ENCODE results near the gene RACGAP1. TPM values are rescaled to one million over a fixed set of nuclear protein-coding genes. Genes with fewer than 3 reads are reported as not detected.

Gene RACGAP1
- total and polyA plus RNA-seq, 2 of the 8 experiments (the other 6 are each of a cell fraction or from before 2014, with no cell fraction given), result 18.0 to 66.3 TPM

GRCh38 chr12:49984476-49985359 is 40.6 kb downstream of the RACGAP1 start:
- H3K4me2 ChIP-seq (ENCODE audit: insufficient read depth in 1 of 2, low read depth in 2 of 2, low read length in 2 of 2), result no peak overlapping the region
- FAIRE-seq, result no peak
- POLR2A ChIA-PET (ENCODE audit: partially characterized antibody), result interaction anchor here (0.6 to 0.9 kb wide), 2 partner anchors 16 to 23 kb away, joined by 3 to 4 read pairs; no protein-coding TSS in a partner anchor

More at GRCh38 chr12:49984476-49985359, 40.6 kb downstream of the RACGAP1 start:
- Histone ChIP-seq H3K27ac (ENCODE audit: low read depth, low read length) (no peak overlapping the region), H2AFZ (ENCODE audit: low read length) (no peak overlapping the region), H2BK12ac (ENCODE audit: low read depth, low read length) (no peak overlapping the region), H3K23ac (ENCODE audit: insufficient read length) (no peak overlapping the region), H2BK120ac (replicated peaks; ENCODE audit: low read depth, low read length) (no peak overlapping the region), H3K9ac (replicated peaks in 1 of 4; ENCODE audit: extremely low read depth in 1 of 4, low read depth in 3 of 4, low read length in 3 of 4) (no peak overlapping the region), H2BK20ac (ENCODE audit: low read length) (no peak overlapping the region), H2BK15ac (ENCODE audit: low read length) (no peak overlapping the region), H4K8ac (ENCODE audit: extremely low read depth, insufficient read depth, low read length) (no peak overlapping the region), H2BK5ac (ENCODE audit: low read depth, low read length) (no peak overlapping the region), H3K14ac (ENCODE audit: insufficient read length) (no peak overlapping the region), H3K36me3 (ENCODE audit: control insufficient read depth in 2 of 4, insufficient read depth in 4 of 4, low read length in 3 of 4) (peaks cover 0 to 13% (median 3%) of the 10 kb centered on the region in 4 experiments; a peak in 3 of 8 replicates), H4K5ac (ENCODE audit: insufficient read length, low read depth, low read length) (no peak overlapping the region), H3K4ac (replicated peaks; ENCODE audit: insufficient read length, low read depth, low read length) (no peak overlapping the region), H3K56ac (replicated peaks; ENCODE audit: insufficient read length, low read depth, low read length) (no peak overlapping the region), H3K4me1 (replicated peaks in 1 of 4; ENCODE audit: control insufficient read depth in 3 of 4, insufficient read depth in 4 of 4, low read length in 3 of 4) (peaks cover 3 to 10% (median 6%) of the 10 kb centered on the region in 4 experiments; a peak in 6 of 7 replicates), H4K20me1 (replicated peaks in 1 of 2; ENCODE audit: control insufficient read depth in 1 of 2, insufficient read depth in 2 of 2, low read length in 2 of 2) (peaks cover 0 to 6% of the 10 kb centered on the region in 2 experiments), H2AK5ac (ENCODE audit: low read depth, low read length) (no peak overlapping the region), H3K79me2 (ENCODE audit: control insufficient read depth in 1 of 2, insufficient read depth in 2 of 2, low read length in 2 of 2) (no peaks in the 10 kb centered on the region), H3K23me2 (ENCODE audit: low read depth, low read length) (no peaks in the 10 kb centered on the region), H4K91ac (replicated peaks; ENCODE audit: insufficient read length, low read length) (no peak overlapping the region), H3K18ac (ENCODE audit: extremely low read depth, low read length) (no peak overlapping the region), H3K27me3 (replicated peaks in 1 of 4; ENCODE audit: control insufficient read depth in 3 of 4, extremely low read depth in 1 of 4, insufficient read depth in 3 of 4, low read length in 3 of 4) (no peaks in the 10 kb centered on the region), H3K9me3 (ENCODE audit: insufficient read depth in 2 of 2, low read depth in 1 of 2, low read length in 1 of 2) (no peaks in the 10 kb centered on the region), H3K79me1 (ENCODE audit: low read depth, low read length) (no peaks in the 10 kb centered on the region), H3K4me3 (ENCODE audit: extremely low read depth in 1 of 4, insufficient read depth in 2 of 4, low read depth in 3 of 4, low read length in 4 of 4) (no peak overlapping the region)
- no peak for DNase-seq (ENCODE audit: low read depth in 1 of 2, low spot score in 2 of 2)
- WGBS, 2 experiments (ENCODE audit: extremely low coverage in 1 of 2, insufficient coverage in 1 of 2, insufficient read length in 1 of 2, insufficient replicate concordance in 2 of 2, low coverage in 1 of 2, low lambda C conversion rate in 2 of 2, missing lambda C conversion rate in 1 of 2), result 87% methylated on average over 9 of the region's 9 CpGs; no CpG with 5 or more reads in 1 of the 2 experiments
- TF ChIP-seq POLR2A (IDR thresholded peaks at IDR 0.05; ENCODE audit: control extremely low read depth in 1 of 2, low read depth in 2 of 2, low read length in 2 of 2), result no peak
- TF ChIP-seq KDM1A (IDR thresholded peaks at IDR 0.05; ENCODE audit: borderline replicate concordance, low read length), result no peak
- CTCF ChIA-PET (ENCODE audit: partially characterized antibody), result interaction anchor here (0.5 to 23.0 kb wide), 15 partner anchors 9 to 721 kb away, joined by 3 to 420 read pairs (median 4); partner anchors contain the start of genes AQP5, AQP6 and ASIC1
